K562 (cell line): Measurements from ENCODE around the gene SLC34A1. TPM values are rescaled to one million over a fixed set of nuclear protein-coding genes. Genes with fewer than 3 reads are reported as not detected.

Source experiments
- ARID2 ChIP-seq: fragments of 450-650 bp; IDR thresholded peaks from 2 replicates; pipeline ENCODE4 v1.6.1; 2017; ENCODE audit warnings: antibody characterized with exemption, mild to moderate bottlenecking
- DMBX1 ChIP-seq: fragments of 250-450 bp; sonication (Bioruptor Pico); IDR thresholded peaks from 2 replicates; pipeline ENCODE4 v1.8.0; 2022; ENCODE audit warnings: inconsistent platforms, mild to moderate bottlenecking, moderate library complexity, borderline replicate concordance
- ELF1 ChIP-seq: fragments of 200-800 bp; sonication (Bioruptor generic); IDR thresholded peaks from 2 replicates; pipeline ENCODE4 v1.6.1; 2016; ENCODE audit warnings: missing genetic modification characterization, missing compliant biosample characterization
- ERF ChIP-seq: fragments of 450-650 bp; formaldehyde crosslinking; IDR thresholded peaks from 2 replicates; pipeline ENCODE4 v1.4.0; 2020; ENCODE audit warnings: mild to moderate bottlenecking, mixed read lengths
- FOXJ2 ChIP-seq: fragments of 200-800 bp; sonication (Bioruptor generic); IDR thresholded peaks from 2 replicates; pipeline ENCODE4 v1.6.1; 2016; ENCODE audit warnings: missing genetic modification characterization, missing compliant biosample characterization
- KHSRP ChIP-seq: fragments of 450-650 bp; IDR thresholded peaks from 2 replicates; pipeline ENCODE4 v1.6.1; 2017
- NEUROD1 ChIP-seq: fragments of 150-350 bp; IDR thresholded peaks from 2 replicates; pipeline ENCODE4 v1.6.1; 2014; ENCODE audit warnings: borderline replicate concordance, low read length, low read depth; ENCODE audit not compliant: partially characterized antibody
- NR1H2 ChIP-seq: sonication (generic); formaldehyde crosslinking; IDR thresholded peaks from 2 replicates; pipeline ENCODE4 v1.4.0; 2020; ENCODE audit warnings: mild to moderate bottlenecking, missing genetic modification reagents
- NR3C1 ChIP-seq: sonication (generic); formaldehyde crosslinking; IDR thresholded peaks from 2 replicates; pipeline ENCODE4 v1.8.1; 2022; ENCODE audit warnings: missing genetic modification reagents
- RCOR1 ChIP-seq, 2 experiments: IDR thresholded peaks; 2 replicates each; pipeline ENCODE4 v1.6.1; 2012; ENCODE audit warnings: low read depth in 2 of 2, low read length in 2 of 2, borderline replicate concordance in 1 of 2, improper control_type of control experiment in 1 of 2
- RNF219 ChIP-seq: fragments of 250-450 bp; sonication (Bioruptor Pico); IDR thresholded peaks from 2 replicates; pipeline ENCODE4 v1.5.0; 2022; ENCODE audit warnings: mild to moderate bottlenecking
- SIN3B ChIP-seq: fragments of 450-650 bp; IDR thresholded peaks from 2 replicates; pipeline ENCODE4 v1.6.1; 2017; ENCODE audit warnings: low read depth, mild to moderate bottlenecking, moderate library complexity
- STAG1 ChIP-seq: sonication (generic); formaldehyde crosslinking; IDR thresholded peaks from 2 replicates; pipeline ENCODE4 v1.5.0; 2020; ENCODE audit warnings: missing genetic modification reagents, borderline replicate concordance
- ZNF133 ChIP-seq: fragments of 250-450 bp; sonication (Bioruptor Pico); IDR thresholded peaks from 2 replicates; pipeline ENCODE4 v1.4.0; 2020; ENCODE audit warnings: mild to moderate bottlenecking
- ZNF134 ChIP-seq: fragments of 250-450 bp; sonication (Bioruptor Pico); conservative IDR thresholded peaks from 2 replicates; pipeline ENCODE4 v1.4.0; 2020
- polyA plus RNA-seq, 8 experiments: library from polyadenylated mRNA; depleted of rRNA in 4 of 8; stranded (reverse) in 5 of 8; unstranded in 3 of 8; fragments of >200 nt; fragmentation: Nextera tagmentation in 2 of 8; fragmentation: Illumina TruSeq in 1 of 8; extraction: Ambion mirVana in 2 of 8; extraction: Trizol in 1 of 8; gene quantifications; 2 replicates each; pipeline versions ENCODE4 v1.2.1 to v1.2.3, GENCODE V29; 2011 to 2014; ENCODE audit warnings: inconsistent platforms in 1 of 8, missing spikeins in 1 of 8
- total RNA-seq, 7 experiments: library from RNA; depleted of rRNA in 6 of 7; stranded (reverse); fragments of >200 nt in 6 of 7; fragmentation: Illumina TruSeq in 2 of 7; extraction: Trizol in 2 of 7; gene quantifications; 2 replicates each; pipeline versions ENCODE4 v1.2.1 to v1.2.3, GENCODE V29; 2011 to 2021; ENCODE audit warnings: low replicate concordance in 1 of 7
- TF ChIP-seq, protein P1 (sequence below): sonication (generic); formaldehyde crosslinking; IDR thresholded peaks from 2 replicates; pipeline ENCODE4 v1.8.1; 2023; ENCODE audit warnings: mild to moderate bottlenecking, missing genetic modification reagents
- TF ChIP-seq, protein P2 (sequence below): sonication (generic); formaldehyde crosslinking; IDR thresholded peaks from 2 replicates; pipeline ENCODE4 v1.8.0; 2022; ENCODE audit warnings: mild to moderate bottlenecking, missing genetic modification reagents
- TF ChIP-seq, protein P3 (sequence below): IDR thresholded peaks from 2 replicates; pipeline ENCODE4 v1.6.1; 2014; ENCODE audit warnings: antibody characterized with exemption

The SLC34A1 gene
- total and polyA plus RNA-seq, 9 of the 15 experiments (the other 6 are each of a cell fraction or from before 2014, with no cell fraction given), result not detected

GRCh38 chr5:177403792-177404640, 19.8 kb downstream of the SLC34A1 start (continued):
- TF ChIP-seq, protein P1, sequence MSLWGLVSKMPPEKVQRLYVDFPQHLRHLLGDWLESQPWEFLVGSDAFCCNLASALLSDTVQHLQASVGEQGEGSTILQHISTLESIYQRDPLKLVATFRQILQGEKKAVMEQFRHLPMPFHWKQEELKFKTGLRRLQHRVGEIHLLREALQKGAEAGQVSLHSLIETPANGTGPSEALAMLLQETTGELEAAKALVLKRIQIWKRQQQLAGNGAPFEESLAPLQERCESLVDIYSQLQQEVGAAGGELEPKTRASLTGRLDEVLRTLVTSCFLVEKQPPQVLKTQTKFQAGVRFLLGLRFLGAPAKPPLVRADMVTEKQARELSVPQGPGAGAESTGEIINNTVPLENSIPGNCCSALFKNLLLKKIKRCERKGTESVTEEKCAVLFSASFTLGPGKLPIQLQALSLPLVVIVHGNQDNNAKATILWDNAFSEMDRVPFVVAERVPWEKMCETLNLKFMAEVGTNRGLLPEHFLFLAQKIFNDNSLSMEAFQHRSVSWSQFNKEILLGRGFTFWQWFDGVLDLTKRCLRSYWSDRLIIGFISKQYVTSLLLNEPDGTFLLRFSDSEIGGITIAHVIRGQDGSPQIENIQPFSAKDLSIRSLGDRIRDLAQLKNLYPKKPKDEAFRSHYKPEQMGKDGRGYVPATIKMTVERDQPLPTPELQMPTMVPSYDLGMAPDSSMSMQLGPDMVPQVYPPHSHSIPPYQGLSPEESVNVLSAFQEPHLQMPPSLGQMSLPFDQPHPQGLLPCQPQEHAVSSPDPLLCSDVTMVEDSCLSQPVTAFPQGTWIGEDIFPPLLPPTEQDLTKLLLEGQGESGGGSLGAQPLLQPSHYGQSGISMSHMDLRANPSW (CRISPR knock-in tag), result no peak
- TF ChIP-seq NR3C1 (peak; percentile 77), SIN3B (peak; percentile 59), RNF219 (CRISPR knock-in tag) (no peak), RCOR1 (IDR thresholded peaks at IDR 0.05; ENCODE audit: borderline replicate concordance in 1 of 2, low read depth in 2 of 2, low read length in 2 of 2) (peak in 1 of 2 experiments; percentile 56; a peak in 3 of 4 replicates), DMBX1 (peak; percentile 48; the same call in 1 of the 2 replicates), NR1H2 (CRISPR knock-in tag) (no peak; the same call in 1 of the 2 replicates), NEUROD1 (no peak), STAG1 (CRISPR knock-in tag) (peak; percentile 51; the same call in 1 of the 2 replicates), FOXJ2 (no peak), ELF1 (peak; percentile 45; the same call in 1 of the 2 replicates), ZNF133 (CRISPR knock-in tag) (no peak), ZNF134 (CRISPR knock-in tag) (peak; percentile 72), KHSRP (no peak), ARID2 (no peak), ERF (CRISPR knock-in tag) (peak; percentile 49; the same call in 1 of the 2 replicates)
- TF ChIP-seq, protein P2, sequence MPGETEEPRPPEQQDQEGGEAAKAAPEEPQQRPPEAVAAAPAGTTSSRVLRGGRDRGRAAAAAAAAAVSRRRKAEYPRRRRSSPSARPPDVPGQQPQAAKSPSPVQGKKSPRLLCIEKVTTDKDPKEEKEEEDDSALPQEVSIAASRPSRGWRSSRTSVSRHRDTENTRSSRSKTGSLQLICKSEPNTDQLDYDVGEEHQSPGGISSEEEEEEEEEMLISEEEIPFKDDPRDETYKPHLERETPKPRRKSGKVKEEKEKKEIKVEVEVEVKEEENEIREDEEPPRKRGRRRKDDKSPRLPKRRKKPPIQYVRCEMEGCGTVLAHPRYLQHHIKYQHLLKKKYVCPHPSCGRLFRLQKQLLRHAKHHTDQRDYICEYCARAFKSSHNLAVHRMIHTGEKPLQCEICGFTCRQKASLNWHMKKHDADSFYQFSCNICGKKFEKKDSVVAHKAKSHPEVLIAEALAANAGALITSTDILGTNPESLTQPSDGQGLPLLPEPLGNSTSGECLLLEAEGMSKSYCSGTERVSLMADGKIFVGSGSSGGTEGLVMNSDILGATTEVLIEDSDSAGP (CRISPR knock-in tag), result 0 out of 2 replicates have a peak, but pooled peaks have one; percentile 46
- TF ChIP-seq, protein P3, sequence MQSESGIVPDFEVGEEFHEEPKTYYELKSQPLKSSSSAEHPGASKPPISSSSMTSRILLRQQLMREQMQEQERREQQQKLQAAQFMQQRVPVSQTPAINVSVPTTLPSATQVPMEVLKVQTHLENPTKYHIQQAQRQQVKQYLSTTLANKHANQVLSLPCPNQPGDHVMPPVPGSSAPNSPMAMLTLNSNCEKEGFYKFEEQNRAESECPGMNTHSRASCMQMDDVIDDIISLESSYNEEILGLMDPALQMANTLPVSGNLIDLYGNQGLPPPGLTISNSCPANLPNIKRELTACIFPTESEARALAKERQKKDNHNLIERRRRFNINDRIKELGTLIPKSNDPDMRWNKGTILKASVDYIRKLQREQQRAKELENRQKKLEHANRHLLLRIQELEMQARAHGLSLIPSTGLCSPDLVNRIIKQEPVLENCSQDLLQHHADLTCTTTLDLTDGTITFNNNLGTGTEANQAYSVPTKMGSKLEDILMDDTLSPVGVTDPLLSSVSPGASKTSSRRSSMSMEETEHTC, result no peak
